ENCODE results near the gene VAMP8. TPM values are rescaled to one million over a fixed set of nuclear protein-coding genes. Genes with fewer than 3 reads are reported as not detected.
"Not testable (repeated sequence)": the region's sequence is repeated elsewhere in the genome, so short reads cannot be mapped to it uniquely, and the experiment has no call there.

The VAMP8 gene
- polyA plus RNA-seq, 2 of the 4 experiments (the other 2 are of a cell fraction) = 18.5 to 41.1 TPM

DNA sequence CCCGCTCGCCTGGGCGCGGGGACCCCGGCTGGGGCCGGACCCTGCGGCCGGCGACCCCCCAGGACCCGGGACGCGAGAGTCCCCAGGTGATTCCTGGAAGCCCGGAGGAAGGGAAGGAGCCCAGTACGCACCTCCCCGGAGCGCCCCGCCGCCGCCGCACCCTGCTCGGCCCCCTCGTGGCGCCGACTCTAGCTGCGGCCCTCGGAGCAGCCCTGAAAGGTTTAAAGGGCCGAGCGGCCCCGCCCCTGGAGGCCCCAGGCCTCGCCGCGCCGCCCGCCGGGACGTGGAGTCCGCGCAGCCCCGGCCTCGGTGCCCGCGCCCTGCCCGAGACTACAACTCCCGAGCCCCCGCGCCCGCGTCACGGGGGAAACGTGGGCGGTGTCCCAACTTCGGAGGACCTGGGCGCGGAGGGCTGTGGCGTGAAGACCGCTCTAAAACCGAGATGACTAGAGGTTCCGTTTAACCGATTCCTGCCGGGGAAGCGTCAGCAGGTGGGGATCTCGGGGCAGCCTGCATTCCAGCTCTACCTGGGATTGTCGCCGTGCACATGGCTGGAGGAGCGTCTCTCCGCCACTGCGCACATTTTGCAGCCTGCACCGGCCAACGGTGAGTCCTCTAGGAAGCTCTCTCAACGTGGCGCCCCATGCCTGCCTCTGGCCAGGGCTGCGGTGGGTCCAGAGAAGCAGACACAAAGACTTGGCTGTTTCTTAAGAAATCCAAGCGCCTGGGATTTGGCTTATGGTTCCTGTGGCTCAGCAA is 25.3 kb downstream of the VAMP8 start, which contains the start of gene TMEM150A (continued):
- TF ChIP-seq, protein P1, sequence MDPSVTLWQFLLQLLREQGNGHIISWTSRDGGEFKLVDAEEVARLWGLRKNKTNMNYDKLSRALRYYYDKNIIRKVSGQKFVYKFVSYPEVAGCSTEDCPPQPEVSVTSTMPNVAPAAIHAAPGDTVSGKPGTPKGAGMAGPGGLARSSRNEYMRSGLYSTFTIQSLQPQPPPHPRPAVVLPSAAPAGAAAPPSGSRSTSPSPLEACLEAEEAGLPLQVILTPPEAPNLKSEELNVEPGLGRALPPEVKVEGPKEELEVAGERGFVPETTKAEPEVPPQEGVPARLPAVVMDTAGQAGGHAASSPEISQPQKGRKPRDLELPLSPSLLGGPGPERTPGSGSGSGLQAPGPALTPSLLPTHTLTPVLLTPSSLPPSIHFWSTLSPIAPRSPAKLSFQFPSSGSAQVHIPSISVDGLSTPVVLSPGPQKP (IDR thresholded peaks at IDR 0.05; ENCODE audit: low read depth, low read length) = no peak
- no peak for TF ChIP-seq EHF (CRISPR knock-in tag; IDR thresholded peaks at IDR 0.05)
- no peak for TF ChIP-seq NFE2L2 (conservative IDR thresholded peaks at IDR 0.05; ENCODE audit: low read length)
- no peak for TF ChIP-seq HOXA7 (CRISPR knock-in tag; IDR thresholded peaks at IDR 0.05)
- TF ChIP-seq RCOR1 (IDR thresholded peaks at IDR 0.05; ENCODE audit: low read depth, low read length) = 0 out of 2 replicates have a peak, but pooled peaks have one; percentile 39
- TF ChIP-seq ESRRA (IDR thresholded peaks at IDR 0.05; ENCODE audit: borderline replicate concordance, low read length) = no peak
- no peak for TF ChIP-seq FOSL2 (IDR thresholded peaks at IDR 0.05)
- TF ChIP-seq FOSL2 (CRISPR knock-in tag; IDR thresholded peaks at IDR 0.05) = no peak
- TF ChIP-seq RARB (CRISPR knock-in tag; IDR thresholded peaks at IDR 0.05) = no peak
- TF ChIP-seq, protein P2, sequence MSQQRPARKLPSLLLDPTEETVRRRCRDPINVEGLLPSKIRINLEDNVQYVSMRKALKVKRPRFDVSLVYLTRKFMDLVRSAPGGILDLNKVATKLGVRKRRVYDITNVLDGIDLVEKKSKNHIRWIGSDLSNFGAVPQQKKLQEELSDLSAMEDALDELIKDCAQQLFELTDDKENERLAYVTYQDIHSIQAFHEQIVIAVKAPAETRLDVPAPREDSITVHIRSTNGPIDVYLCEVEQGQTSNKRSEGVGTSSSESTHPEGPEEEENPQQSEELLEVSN (IDR thresholded peaks at IDR 0.05; ENCODE audit: borderline replicate concordance, low read depth) = peak; percentile 66; the same call in 1 of the 2 replicates
- TF ChIP-seq PHF8 (IDR thresholded peaks at IDR 0.05; ENCODE audit: borderline replicate concordance, low read depth) = peak; percentile 89
- TF ChIP-seq ZSCAN20 (CRISPR knock-in tag; IDR thresholded peaks at IDR 0.05) = no peak
- TF ChIP-seq CEBPB (IDR thresholded peaks at IDR 0.05) = peak in 1 of 2 experiments; percentile 18; a peak in 1 of 4 replicates
- 0 out of 2 replicates have a peak, but pooled peaks have one; percentile 11 for TF ChIP-seq RFX5 (IDR thresholded peaks at IDR 0.05)
- TF ChIP-seq MAFK (IDR thresholded peaks at IDR 0.05; ENCODE audit: partially characterized antibody) = no peak
- TF ChIP-seq CBX8 (IDR thresholded peaks at IDR 0.05) = no peak
- TF ChIP-seq POLR2A (IDR thresholded peaks at IDR 0.05; ENCODE audit: low read length) = peak; percentile 63
- no peak for TF ChIP-seq HOXB13 (CRISPR knock-in tag; IDR thresholded peaks at IDR 0.05; ENCODE audit: low read depth)
- TF ChIP-seq, protein P3, sequence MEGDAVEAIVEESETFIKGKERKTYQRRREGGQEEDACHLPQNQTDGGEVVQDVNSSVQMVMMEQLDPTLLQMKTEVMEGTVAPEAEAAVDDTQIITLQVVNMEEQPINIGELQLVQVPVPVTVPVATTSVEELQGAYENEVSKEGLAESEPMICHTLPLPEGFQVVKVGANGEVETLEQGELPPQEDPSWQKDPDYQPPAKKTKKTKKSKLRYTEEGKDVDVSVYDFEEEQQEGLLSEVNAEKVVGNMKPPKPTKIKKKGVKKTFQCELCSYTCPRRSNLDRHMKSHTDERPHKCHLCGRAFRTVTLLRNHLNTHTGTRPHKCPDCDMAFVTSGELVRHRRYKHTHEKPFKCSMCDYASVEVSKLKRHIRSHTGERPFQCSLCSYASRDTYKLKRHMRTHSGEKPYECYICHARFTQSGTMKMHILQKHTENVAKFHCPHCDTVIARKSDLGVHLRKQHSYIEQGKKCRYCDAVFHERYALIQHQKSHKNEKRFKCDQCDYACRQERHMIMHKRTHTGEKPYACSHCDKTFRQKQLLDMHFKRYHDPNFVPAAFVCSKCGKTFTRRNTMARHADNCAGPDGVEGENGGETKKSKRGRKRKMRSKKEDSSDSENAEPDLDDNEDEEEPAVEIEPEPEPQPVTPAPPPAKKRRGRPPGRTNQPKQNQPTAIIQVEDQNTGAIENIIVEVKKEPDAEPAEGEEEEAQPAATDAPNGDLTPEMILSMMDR (IDR thresholded peaks at IDR 0.05) = peak; percentile 17; the same call in 1 of the 3 replicates
- TF ChIP-seq TFCP2L1 (CRISPR knock-in tag; IDR thresholded peaks at IDR 0.05) = no peak
- TF ChIP-seq KDM1A (IDR thresholded peaks at IDR 0.05; ENCODE audit: low read depth) = no peak

DNA sequence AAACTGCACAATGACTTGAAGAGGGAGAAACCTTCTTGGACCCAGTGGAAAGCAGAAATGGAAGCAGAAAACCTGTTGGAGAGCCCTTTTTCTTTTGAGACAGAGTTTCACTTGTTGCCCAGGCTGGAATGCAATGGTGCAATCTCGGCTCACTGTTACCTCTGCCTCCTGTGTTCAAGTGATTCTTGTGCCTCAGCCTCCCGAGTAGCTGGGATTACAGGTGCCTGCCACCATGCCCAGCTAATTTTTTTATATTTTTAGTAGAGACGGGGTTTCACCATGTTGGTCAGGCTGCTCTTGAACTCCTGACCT is 26.7 kb downstream of the VAMP8 start:
- H3K4me3 ChIP-seq; ATAC-seq; H3K9me3 ChIP-seq; FAIRE-seq; DNase-seq (ENCODE audit: low read depth in 1 of 2, low spot score in 1 of 2); H3K27ac ChIP-seq: not testable (repeated sequence)
- 85% methylated on average over 3 of the region's 3 CpGs for WGBS (ENCODE audit: missing lambda C conversion rate)
- Histone ChIP-seq H3K4me2 (peak overlapping the region; percentile 81), H3K4me1 (peaks cover 20% of the 10 kb centered on the region)
- CTCF ChIA-PET = interaction anchor here (0.9 to 2.6 kb wide), 9 partner anchors 10 to 303 kb away, joined by 3 to 8 read pairs (median 3); no protein-coding TSS in a partner anchor
- POLR2A ChIA-PET = interaction anchor here (3.9 kb wide), 1 partner anchor 9 kb away, joined by 19 read pairs; the partner anchor contains the start of gene RNF181

Data from A549 (cell line).